Measurements from ENCODE around the gene TCF19.

DNA sequence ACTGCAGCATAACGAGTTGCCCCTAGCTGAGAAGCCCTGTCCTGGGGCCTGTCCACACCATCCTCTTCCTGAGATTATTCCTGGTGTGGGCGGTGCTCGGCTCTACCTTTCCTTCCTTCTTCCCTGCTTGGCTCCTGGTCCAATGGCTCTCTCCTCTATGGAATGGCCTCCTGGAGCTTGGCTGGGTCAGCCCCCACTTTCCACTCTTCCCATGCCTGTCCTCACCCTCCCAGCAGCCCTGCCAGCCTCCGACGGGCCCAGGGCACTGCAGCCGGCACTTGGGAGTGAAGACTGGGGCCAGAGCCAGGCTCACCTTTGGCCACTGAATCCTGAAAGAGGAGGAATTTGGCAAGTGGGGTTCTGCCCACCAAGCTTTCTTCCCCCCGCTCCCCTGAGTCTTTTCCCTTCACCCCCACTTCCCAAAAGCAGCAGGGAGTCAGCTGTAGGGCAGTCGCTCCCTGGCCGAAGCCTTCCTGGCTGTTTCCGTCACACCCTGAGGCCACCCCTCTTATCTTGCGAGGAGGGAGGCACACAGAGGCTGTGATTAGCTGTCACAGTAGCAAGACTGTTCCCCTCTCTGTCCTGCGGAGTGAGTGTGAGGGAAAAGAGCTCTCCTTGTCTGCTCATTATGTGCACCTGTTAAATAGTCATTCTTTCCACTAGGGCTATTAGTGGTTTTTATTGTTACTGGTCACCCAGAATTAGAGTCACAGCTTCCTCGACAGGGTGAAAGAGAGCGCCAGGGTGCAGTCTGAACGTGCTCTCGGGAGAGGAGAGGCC is 31.8 kb upstream of the TCF19 start:
- TF ChIP-seq, protein P1, sequence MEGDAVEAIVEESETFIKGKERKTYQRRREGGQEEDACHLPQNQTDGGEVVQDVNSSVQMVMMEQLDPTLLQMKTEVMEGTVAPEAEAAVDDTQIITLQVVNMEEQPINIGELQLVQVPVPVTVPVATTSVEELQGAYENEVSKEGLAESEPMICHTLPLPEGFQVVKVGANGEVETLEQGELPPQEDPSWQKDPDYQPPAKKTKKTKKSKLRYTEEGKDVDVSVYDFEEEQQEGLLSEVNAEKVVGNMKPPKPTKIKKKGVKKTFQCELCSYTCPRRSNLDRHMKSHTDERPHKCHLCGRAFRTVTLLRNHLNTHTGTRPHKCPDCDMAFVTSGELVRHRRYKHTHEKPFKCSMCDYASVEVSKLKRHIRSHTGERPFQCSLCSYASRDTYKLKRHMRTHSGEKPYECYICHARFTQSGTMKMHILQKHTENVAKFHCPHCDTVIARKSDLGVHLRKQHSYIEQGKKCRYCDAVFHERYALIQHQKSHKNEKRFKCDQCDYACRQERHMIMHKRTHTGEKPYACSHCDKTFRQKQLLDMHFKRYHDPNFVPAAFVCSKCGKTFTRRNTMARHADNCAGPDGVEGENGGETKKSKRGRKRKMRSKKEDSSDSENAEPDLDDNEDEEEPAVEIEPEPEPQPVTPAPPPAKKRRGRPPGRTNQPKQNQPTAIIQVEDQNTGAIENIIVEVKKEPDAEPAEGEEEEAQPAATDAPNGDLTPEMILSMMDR (IDR thresholded peaks at IDR 0.05) = no peak
- TF ChIP-seq POLR2A (IDR thresholded peaks at IDR 0.05) = peak in 1 of 3 donors; percentile 18
